ENCODE measurements around the gene PLCH1.
"Not testable (repeated sequence)": the region's sequence is repeated elsewhere in the genome, so short reads cannot be mapped to it uniquely, and the experiment has no call there.

Gene PLCH1

DNA sequence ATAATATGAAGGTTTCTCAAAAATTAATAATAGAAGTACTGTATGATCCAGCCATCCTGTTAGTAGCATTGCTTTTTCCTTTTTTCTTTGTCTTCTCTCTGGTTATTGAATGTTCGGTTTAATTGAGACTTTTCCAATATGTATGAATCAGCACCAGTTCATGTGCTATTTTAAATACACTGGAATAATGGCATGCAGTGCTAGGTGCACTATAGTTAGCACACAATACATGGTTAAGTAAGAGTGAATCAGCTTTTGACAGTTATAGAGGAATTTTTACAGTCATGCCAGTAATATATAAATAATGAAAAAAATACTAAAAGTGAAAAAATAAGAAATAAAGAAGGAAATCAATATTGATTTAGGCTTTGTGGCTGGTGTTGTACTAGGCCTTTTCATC is 337.5 kb downstream of the PLCH1 start:
- no peak for DNase-seq

DNA sequence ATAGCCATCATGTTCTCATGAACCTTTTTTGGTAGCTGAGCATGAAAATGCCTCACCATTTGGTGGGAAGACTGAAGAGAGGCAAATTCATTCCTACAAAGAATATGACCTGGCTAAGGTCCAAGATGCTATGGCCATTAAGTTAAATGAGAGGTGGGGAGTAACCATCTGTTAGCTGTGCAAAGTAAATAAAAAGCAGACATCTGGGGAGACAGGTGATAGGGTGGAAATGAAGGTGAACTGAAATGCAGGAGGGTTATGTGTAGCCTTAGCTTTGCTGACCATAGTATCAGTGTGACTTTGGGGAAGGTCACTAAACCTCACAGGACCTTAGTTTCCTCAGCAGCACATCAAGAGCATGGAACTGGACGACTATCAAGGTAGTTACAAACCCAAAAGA is 340.4 kb downstream of the PLCH1 start:
- DNase-seq, result no peak

DNA sequence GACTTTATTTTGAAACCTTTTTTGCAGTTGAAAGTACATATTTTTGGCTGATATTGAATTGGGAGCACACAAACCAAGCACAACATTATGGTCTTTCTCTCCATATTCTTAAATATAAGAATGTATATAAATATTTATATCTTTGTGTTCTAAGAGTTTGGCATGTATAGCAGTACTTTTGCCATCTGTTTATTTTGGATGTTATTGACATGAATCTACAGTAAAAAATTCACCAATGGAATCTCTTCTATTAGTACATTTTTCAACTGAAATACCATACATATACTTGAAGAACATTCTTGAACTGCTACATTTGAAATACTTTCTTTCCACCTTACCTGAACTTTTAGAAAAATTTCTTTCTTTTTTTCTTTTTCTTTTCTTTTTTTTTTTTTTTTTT is 342.2 kb downstream of the PLCH1 start:
- DNase-seq, result no peak

DNA sequence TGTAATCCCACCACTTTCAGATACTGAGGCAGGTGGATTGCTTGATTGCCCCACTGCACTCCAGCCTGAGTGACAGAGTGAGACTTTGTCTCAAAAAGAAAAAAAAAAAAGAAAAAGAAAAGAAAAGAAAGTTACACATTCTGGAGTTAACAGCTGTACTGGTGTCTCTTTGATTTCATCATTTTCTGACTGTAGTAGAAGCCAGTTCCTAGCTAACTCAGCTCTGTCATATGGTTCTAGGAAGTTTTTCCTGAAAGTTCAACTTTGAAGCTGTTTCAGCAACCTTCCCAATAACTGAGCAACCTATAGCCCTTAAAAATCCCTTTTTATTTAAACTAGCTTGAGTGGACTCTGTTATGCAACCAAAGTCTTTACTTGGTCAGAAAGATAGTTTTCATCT is 346.8 kb downstream of the PLCH1 start:
- DNase-seq, result no peak

DNA sequence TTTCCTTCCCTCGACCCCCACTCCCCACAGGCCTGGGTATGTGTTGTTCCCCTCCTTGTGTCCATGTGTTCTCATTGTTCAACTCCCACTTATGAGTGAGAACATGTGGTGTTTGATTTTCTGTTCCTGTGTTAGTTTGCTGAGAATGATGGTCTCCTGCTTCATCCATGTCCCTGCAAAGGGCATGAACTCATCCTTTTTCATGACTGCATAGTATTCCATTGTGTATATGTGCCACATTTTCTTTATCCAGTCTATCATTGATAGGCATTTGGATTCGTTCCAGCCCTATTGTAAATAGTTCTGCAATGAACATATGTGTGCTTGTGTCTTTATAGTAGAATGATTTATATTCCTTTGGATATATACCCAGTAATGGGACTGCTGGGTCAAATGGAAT is 350.0 kb downstream of the PLCH1 start:
- DNase-seq, result not testable (repeated sequence)

DNA sequence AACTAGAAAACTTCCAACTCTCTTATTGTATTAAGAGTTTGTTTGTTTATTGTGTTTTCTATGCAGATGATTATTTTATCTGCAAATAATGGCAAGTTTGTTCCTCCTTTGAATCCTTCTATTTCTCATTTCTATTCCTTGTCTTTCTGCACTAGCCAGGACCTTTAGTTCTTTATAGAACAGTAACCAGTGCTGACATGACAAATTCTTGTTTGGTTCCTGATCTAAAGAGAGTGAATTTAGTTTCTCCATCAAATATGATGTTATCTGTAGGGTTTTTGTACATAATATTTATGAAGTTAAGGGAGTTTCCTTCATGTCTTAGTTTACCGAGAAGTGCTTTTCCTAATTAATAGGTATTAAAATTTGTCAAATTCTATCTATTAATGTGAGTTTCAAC is 350.6 kb downstream of the PLCH1 start:
- no peak for DNase-seq

DNA sequence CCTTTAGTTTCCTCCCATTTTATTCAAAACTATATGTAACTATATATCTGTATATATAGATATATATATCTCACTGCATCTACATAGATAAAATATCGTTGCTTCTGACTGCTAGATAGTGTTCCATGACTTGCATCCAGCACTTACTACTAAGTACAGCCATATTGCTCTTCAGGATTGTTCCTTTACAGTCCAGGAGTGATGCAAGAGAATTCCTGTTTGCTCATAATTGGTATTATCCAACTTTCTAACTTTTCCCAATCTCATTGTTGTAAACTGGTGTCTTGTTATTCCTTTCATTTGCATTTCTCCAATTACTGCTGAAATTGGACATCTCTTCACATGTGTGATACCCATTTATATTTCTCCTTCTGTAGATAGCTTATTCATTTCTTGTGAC is 351.6 kb downstream of the PLCH1 start:
- DNase-seq, result no peak

DNA sequence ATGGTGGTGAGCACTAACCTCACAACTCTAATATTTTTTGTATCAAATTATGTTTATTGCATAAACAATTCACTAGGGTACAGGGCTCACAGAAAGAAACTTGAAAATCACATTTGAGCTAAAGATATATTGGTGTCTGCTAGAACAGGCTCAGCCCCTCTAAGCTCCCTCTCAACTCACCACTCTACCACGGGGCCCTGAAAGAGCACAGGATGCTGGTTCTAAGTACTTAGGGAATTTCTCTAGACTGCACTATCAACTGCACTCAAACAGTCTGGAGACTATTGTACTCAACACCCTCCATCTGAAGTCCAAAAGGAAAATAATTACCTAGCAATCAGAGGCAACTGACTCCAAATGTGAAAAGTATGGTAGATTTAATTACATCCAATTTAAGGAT is 352.7 kb downstream of the PLCH1 start:
- DNase-seq, result no peak

DNA sequence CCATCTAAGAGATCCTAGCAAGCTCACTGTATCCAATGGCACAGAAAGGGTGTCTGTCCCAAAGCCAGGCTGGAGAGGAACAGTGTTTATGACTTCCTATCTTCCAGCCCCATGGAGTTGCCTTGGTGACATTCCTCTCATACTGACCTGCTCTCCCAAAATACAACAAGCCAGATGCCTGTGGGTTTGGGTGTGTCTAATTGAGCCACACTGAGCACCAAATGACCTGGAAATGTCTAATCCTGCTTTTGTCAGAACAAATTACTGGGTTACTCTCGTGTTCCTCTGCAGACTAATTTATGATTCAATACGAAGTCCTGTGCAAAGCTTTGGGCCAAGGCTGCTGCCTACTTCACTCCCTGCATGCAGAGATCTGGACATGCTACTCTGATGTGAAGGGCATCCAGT is 353.3 kb downstream of the PLCH1 start:
- no peak for DNase-seq

DNA sequence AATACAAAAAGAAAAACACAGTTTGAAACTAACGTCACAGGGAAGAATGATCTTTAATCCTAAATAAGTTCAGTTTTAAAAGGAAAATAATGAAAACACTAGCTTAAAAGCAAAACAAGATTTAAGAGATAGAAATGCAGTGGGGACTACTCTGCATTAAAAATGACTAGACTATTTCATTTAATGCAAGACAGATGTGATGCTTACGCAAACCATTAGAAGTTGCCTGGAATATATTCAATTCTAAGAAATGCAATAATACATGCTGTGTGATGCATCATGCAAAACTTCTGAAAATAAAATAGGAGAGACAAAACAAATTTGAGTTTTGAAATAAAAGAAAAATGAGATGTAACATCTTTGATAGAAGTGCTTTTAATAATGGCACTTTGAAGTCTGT is 353.8 kb downstream of the PLCH1 start:
- DNase-seq, result no peak

DNA sequence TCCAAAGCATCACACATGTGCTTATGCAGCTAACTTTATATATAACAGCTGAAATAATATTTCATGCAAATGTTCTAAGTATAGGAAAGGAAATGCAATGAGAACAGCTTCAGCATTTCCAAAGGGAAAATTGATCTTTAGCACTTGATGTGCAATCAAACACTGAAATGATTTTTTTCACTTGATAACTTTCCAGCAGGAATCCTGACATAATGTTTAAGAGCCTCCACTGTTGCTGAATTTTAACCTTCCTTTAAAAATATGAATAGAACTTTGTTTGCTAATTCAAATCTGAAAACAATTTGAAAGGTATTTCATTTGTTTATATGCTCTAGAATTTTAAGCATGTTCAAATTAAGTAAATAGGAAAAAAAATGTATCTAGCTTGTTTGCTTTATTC is 354.5 kb downstream of the PLCH1 start:
- DNase-seq, result no peak

DNA sequence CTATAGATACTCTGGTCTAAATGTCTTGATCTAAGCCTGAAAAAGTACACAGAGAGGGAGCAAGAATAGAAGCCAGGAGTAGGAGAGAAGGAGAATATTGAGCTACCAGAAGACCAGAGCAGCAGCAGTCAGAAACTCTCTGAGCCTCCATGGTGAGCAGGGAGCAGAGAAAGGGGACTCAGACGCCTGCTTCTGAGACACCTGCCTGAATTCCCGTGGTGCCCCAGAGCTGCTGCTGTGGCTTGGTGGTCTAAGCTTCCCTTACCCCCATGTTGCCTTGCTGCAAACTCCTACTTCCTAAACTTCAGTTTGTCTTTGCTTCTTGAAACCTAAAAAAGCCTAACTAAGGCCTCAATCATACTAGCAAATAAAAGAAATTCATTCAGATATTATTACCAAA is 356.5 kb downstream of the PLCH1 start:
- no peak for DNase-seq

DNA sequence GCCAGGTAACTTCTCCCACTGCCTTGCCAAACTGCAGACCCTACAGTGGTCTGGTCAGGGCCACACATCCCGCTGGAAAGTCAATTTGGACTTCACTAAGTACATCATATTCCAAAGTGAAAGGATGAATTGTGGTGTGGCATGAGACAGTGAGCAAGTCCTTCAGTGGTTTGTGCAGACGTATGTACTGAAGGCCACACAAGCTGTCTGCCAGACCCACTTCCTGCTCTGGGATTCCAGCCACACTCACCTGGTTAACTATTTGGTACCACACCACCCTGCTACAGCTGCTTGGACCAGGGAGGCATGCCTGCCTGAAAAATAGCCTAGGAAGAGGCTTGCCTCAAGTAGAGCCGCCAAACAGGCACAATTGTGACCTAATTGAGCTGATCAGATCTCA is 357.3 kb downstream of the PLCH1 start:
- no peak for DNase-seq

DNA sequence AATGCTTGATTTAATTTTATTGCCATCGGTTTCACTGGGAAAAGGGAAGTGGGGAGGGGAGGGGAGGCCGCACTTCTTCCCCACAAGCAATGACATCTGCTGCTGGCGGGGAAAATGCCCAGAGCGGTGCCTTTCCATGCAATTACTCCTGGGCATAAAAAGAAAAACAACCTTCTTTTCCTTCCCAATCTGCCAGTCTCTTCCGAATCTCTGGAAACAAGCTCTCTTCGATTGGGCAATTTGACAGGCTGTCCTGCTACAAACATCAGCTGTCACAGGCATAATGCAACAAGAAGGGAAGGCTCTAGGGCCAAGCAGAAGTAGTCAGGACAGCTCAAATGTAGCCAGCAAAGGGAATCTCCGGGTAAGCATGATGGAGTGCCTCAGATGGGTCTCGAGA is 358.0 kb downstream of the PLCH1 start:
- no peak for DNase-seq

DNA sequence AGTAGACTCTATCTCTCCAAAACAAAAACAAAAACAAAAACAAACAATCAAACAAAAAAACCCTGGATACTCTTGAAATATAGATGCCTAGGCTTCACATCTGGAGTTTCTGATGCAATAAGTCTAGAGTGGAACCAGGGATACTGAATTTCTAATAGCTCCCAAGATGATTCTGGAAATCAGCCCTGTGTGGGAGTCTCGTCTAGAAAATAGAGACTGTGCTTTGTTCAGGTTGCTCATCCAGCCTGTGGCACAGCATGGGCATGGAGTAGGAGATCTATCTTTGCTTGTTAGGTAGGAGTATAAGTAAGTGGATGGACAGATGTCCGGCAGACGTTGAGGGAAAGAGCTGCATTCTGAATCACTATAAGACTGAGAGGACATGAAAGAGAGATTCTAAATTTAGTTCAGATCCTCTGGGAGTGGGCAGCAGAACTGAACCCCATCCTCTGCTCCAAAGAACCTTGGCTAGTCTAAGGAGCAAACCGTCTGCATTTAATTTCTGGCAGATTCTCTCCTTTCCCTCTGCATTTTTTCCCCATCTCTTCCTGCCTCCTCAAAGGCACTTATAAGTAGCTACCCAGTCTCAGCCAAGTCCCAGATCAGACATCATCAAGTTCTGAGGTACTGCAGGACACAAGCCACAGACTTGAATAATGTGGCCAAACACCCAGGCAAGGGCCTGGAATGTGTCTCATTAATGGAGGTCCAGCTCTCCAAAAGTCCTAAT is 358.8 kb downstream of the PLCH1 start:
- DNase-seq, result no peak

DNA sequence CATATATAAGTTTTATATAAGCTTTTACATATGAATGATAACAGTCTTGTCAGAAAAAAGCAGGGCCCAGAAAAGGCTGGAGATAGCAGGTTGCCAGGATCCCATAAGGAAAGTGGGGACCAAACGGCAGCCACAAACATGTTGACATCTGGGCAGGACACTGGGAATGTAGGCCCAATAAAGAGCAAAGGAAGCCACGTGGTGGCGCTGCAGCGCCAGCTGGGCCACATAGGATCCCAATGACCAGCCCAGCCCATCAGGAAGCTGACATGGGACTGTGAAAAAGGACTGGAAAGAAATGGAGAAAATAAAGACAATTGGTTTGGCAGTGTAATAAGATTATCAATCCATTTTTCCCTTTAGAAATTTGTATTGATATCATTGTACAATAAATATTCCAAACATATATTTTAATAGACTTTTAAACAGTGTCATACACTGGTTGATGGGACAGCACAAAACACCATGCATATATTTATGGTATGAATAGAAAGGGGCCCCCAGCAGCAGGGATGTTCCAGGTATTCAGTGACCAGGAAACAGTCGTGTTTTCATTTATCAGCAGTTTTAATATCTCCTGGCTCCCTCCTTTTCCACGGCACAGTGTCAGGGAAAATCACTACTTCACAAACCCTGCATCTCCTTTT is 362.4 kb downstream of the PLCH1 start:
- DNase-seq, result no peak

DNA sequence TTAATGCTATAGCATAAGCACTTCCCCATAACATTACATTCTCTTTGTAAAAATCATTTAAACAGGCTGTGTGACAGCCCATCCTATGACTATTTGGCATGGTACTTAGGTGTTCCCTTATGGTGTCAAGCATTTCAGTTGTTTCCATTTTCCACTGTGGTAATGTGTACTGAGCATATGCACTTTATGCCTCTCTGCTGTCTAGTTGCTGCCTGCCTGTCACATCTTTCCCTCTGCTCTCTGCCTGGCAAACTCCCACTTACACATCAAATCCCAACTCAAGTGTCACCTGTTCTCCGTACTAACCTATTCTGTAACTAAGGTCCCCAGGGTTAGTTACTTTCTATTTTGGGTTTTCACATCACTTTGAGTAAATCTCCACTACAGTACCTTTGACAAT is 367.0 kb downstream of the PLCH1 start:
- DNase-seq, result no peak

DNA sequence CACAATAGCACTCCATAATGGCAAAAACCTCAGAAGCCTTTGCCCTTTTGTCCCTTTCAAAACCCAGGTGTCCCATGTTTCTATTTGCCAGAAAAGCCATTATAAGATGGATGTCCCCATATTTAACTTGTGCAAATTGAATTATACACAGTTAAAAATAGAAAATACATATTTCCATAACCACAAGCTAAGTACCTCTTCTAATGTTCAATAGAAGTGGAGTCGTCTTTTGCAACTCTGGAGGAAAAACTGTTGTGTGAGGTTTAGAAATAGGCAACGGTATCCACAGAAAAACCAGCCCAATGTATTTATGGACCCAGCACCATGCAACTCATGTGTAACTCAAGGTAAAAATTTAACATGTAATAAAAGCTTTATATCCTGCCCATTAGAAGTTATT is 367.8 kb downstream of the PLCH1 start:
- no peak for DNase-seq

DNA sequence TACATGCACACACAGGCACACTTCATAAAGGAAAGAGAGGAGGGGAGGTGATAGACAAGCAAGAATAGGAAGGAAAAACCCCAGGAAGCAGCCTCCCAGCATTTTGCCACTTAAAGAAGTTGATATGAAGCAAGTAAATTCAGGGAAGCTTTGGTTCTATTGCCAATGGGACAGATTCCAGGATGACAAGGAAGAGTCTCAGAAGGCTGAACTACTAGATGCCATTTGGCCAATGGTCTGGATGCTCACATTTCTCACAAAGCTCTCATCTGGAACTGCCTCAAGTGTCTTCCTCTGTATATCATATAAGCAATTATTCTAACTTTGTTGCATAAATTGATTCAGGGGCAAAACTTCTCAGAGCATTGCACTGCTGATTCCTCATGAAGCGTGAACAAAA is 372.6 kb downstream of the PLCH1 start:
- no peak for DNase-seq

DNA sequence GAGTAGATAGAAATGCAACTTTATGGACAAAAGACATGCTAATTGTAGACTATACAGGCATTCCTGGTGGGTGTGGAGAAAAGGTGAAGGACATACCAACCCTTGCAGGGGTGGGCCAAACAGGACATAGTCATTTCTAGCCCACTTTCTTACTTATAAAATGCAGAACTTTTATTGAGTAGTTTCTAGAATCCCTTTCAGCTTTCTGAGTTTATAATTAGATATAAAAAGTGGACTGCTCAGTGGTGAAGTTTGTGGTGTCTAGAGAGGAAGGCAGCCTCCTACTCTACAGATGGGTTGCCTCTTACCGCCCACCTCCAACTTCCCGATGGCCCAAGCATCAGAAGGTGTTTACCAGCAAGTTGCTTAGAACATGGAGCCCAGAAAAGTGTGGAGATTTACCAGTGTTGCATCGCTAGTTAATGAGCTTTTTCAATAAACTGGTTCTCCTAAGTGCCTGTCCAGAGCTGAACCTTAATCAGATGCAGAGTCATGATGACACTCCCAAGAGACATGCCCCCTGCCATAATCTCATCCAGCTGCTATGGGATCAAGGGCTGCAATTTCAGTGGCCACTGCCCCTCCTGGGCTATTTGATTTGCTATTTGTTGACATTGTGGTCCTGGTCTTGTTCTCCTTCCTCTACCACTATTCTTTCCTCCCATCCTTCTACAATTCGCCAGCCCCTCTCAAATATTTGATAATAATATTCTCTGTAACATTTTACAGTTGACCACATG is 373.9 kb downstream of the PLCH1 start:
- DNase-seq, result no peak

DNA sequence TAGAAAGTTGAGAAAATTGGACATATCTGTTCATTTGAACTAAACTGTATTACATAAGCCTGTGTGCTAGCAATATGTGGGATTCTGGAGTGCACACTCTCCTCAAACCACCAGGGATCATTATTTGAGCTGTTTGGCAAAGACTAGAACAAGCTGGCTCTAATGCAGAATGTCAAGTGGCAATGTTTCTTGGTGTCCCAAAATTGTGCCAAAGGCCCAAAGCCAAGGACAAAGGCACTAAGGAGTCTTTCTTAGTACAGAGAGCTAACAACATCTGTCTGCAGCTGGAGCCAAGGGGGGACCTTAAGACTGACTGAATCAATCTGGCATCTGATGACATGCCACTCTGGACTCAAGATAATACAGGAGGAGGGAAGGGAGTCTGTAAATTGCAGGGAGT is 374.7 kb downstream of the PLCH1 start:
- DNase-seq, result no peak

DNA sequence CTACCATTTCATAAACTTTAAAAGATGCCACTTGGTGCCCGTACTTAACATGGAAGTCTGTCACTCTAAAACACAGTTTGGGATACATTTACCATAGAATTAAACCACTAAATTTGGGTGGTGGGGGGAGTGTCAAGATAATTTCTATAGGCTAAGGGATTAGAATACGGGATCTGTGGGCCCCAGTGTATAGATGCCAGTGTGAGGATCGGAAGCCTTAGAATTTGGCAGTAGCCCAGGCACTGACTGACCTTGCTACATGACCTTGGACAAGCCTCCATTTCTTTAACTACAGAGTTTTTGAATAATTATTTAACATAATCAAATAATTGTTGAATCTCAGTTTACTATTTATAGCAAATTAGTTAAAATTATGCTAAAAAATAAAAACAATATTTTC is 375.1 kb downstream of the PLCH1 start:
- no peak for DNase-seq

DNA sequence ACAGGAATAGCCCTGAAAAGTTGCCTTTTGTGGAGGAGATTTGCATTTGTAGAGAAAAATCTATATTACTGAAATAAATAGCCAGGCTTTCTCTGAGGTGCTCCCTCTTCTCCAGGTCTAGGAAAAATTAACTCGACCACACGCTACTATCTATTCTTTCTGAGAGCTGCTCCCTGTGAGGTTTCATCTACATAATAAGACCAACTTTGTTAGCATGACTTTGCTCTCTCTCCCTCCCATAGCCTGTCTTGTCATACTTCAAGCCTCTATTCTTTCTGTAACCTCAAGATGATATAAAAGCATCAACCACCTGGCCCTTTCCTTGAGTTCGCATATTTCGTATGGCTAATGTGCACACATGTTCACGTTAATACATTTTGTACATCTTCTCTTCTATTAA is 375.6 kb downstream of the PLCH1 start:
- DNase-seq, result no peak

DNA sequence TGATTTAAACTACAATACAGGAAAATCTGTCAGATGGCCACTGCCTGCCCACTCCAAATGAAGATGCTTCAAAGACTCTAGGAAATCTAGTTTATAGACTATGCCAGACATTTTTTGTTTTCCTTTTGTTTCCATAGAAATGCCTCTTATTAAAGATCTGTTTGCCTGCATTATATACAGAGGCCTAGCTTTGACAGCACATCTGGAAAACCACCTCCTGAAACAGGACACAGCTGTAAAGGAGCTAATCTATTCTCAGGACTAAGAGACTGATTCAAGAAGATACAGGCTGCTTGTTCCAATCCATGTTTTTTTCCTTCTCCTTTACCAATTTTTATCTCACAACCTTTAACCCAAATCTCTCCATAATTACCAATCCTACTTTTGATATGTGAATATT is 376.1 kb downstream of the PLCH1 start:
- no peak for DNase-seq

All from CD4-positive, alpha-beta T cell treated with Interleukin-15 for 1 hour (primary cell).